ENCODE data around the gene ADGRL2.

ADGRL2 gene

DNA sequence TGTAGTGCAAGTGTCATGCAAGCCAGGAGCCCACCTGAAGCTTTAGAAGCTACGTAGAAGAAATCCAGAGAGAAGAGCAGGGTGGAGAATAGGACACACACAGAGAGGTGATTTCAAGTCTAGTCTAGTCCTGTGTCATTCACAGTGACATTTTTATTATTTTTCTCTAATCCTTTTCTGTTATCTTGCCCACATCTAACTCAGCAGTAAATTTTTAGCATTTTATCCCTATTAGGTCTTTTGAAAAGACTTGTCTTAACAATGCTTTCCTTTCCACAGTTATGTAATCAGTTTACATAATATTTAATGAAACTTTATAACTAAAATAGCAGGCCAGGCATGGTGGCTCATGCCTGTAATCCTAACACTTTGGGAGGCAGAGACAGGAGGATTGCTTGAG, 198.6 kb downstream of the ADGRL2 start:
- no peaks in the 10 kb centered on the region for H3K36me3 ChIP-seq (replicated peaks)
- H3K27ac ChIP-seq, result no peak overlapping the region
- TF ChIP-seq, protein P1, sequence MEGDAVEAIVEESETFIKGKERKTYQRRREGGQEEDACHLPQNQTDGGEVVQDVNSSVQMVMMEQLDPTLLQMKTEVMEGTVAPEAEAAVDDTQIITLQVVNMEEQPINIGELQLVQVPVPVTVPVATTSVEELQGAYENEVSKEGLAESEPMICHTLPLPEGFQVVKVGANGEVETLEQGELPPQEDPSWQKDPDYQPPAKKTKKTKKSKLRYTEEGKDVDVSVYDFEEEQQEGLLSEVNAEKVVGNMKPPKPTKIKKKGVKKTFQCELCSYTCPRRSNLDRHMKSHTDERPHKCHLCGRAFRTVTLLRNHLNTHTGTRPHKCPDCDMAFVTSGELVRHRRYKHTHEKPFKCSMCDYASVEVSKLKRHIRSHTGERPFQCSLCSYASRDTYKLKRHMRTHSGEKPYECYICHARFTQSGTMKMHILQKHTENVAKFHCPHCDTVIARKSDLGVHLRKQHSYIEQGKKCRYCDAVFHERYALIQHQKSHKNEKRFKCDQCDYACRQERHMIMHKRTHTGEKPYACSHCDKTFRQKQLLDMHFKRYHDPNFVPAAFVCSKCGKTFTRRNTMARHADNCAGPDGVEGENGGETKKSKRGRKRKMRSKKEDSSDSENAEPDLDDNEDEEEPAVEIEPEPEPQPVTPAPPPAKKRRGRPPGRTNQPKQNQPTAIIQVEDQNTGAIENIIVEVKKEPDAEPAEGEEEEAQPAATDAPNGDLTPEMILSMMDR (IDR thresholded peaks at IDR 0.05; ENCODE audit: low read depth, low read length, missing control alignments), result no peak
- in situ Hi-C loops (cut with HindIII; ENCODE audit: low pct_ligation_motif_present, low sequenced_read_pairs), result no loop called here
- DNase-seq, result no peak
- no peaks in the 10 kb centered on the region for H3K27me3 ChIP-seq (replicated peaks)
- no peak overlapping the region for H3K4me3 ChIP-seq (ENCODE audit: low read depth, low read length)

DNA sequence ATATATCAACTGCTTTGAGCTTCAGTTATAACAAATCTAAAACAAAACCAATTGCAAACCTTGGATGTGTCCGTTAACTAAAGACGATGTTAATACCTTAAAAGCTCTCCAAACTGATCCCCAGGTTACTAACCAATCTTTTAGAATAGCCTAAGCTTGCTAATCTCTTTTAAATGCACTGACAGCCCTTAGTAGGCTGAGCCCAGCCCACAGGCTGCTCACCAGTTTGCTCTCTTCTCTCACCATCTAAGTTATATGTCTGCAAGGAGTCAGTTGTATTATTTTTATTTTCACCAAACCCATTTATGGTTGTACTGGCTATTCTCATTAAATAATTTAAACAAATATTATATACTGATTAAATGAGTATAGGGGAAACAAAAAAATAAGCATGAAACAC, 199.5 kb downstream of the ADGRL2 start:
- Histone ChIP-seq H3K27me3 (replicated peaks) (no peaks in the 10 kb centered on the region), H3K4me3 (ENCODE audit: low read depth, low read length) (no peak overlapping the region), H3K27ac (no peak overlapping the region), H3K36me3 (replicated peaks) (no peaks in the 10 kb centered on the region)
- no peak for DNase-seq
- TF ChIP-seq, protein P1 (IDR thresholded peaks at IDR 0.05; ENCODE audit: low read depth, low read length, missing control alignments), result no peak
- in situ Hi-C loops (cut with HindIII; ENCODE audit: low pct_ligation_motif_present, low sequenced_read_pairs), result no loop called here

DNA sequence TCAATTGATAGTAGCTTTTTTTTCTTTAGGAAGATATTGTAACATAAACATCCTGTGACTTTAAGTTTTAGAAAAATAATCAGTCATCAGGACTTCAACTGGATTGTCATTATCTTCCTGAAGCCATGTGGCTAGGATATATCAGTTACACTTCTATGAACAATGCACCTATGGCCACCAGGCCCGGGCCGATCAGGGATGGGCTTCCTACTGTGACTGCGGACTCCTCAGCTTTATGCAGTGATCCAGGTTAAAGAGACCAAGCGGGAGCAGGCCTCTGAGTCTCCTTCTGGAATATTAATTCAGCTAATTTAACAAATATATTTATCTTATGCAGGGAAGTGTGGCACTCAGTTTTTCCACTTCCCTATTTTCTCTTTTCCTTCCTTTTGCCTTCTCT, 200.6 kb downstream of the ADGRL2 start:
- in situ Hi-C loops (cut with HindIII; ENCODE audit: low pct_ligation_motif_present, low sequenced_read_pairs), result no loop called here
- H3K4me3 ChIP-seq (ENCODE audit: low read depth, low read length), result no peak overlapping the region
- no peak for DNase-seq
- TF ChIP-seq, protein P1 (IDR thresholded peaks at IDR 0.05; ENCODE audit: low read depth, low read length, missing control alignments), result no peak
- H3K27ac ChIP-seq, result no peak overlapping the region
- H3K27me3 ChIP-seq (replicated peaks), result no peaks in the 10 kb centered on the region
- H3K36me3 ChIP-seq (replicated peaks), result no peaks in the 10 kb centered on the region

DNA sequence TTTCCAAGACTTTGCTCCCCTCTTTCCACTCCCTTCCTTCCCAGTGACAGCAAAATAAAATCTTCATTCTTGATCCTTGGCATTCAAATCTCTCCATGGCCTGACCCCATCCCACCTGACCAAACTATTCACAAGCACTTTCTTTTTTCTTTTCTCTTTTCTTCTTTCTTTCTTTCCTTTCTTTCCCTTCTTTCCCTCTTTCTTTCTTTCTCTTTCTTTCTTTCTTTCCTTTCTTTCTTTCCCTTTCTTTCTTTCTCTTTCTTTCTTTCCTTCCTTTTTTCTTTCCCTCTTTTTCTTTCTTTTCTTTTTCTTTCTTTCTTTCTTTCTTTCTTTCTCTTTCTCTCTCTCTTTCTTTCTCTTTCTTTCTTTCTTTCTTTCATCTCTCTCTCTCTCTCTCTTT, 207.1 kb downstream of the ADGRL2 start:
- in situ Hi-C loops (cut with HindIII; ENCODE audit: low pct_ligation_motif_present, low sequenced_read_pairs), result no loop called here
- DNase-seq, result no peak

DNA sequence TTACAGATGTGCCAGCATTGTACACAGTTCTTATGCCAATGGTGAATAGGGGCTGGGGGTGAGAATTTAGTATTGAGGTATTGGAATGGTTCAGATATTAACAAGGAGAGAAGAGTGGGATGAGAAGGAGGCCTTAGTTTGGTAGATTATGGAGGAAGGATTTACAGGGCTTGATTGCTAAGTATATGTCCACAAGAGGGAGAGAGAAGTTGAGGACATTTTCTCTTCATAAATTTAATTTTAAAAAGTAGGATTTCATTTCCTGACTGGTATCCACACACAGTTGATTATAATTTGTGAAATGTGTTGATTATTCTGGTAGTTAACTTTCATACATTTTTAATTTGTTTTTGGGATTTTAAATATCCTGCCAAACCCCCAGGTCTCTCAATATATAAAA, 213.0 kb downstream of the ADGRL2 start:
- TF ChIP-seq, protein P1 (IDR thresholded peaks at IDR 0.05; ENCODE audit: low read depth, low read length, missing control alignments), result no peak
- in situ Hi-C loops (cut with HindIII; ENCODE audit: low pct_ligation_motif_present, low sequenced_read_pairs), result no loop called here
- H3K4me3 ChIP-seq (ENCODE audit: low read depth, low read length), result no peak overlapping the region
- no peaks in the 10 kb centered on the region for H3K36me3 ChIP-seq (replicated peaks)
- H3K27me3 ChIP-seq (replicated peaks), result no peaks in the 10 kb centered on the region
- H3K27ac ChIP-seq, result no peak overlapping the region
- DNase-seq, result no peak

More for the DNA sequence above, 207.1 kb downstream of the ADGRL2 start:
- H3K27ac ChIP-seq, result no peak overlapping the region
- no peaks in the 10 kb centered on the region for H3K27me3 ChIP-seq (replicated peaks)
- H3K36me3 ChIP-seq (replicated peaks), result no peaks in the 10 kb centered on the region
- TF ChIP-seq, protein P1 (IDR thresholded peaks at IDR 0.05; ENCODE audit: low read depth, low read length, missing control alignments), result no peak
- no peak overlapping the region for H3K4me3 ChIP-seq (ENCODE audit: low read depth, low read length)

DNA sequence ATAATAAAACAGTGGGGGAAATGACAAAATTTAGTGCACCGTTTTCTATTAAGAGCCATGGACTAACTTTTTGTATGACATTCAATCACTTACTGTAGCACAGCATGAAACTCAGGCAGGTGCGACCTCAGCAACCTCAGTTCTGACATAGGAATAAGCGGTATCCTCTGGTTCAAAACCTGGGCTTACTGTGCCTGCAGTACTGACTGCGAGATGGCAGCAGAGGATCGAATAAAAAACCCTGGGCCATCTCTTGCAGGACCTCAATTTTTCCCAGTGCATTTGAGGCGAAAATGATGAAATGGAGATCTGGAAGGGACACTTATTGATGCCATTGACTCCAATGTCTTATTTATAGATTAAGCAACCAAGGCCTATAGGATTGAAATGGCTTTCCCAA, 214.7 kb downstream of the ADGRL2 start:
- Histone ChIP-seq H3K36me3 (replicated peaks) (no peaks in the 10 kb centered on the region), H3K27me3 (replicated peaks) (no peaks in the 10 kb centered on the region), H3K4me3 (ENCODE audit: low read depth, low read length) (no peak overlapping the region), H3K27ac (no peak overlapping the region)
- TF ChIP-seq, protein P1 (IDR thresholded peaks at IDR 0.05; ENCODE audit: low read depth, low read length, missing control alignments), result no peak
- no peak for DNase-seq
- in situ Hi-C loops (cut with HindIII; ENCODE audit: low pct_ligation_motif_present, low sequenced_read_pairs), result no loop called here

Measured in brain microvascular endothelial cell (primary cell).